Measurements from ENCODE around the gene LAMA5.

Gene LAMA5

DNA sequence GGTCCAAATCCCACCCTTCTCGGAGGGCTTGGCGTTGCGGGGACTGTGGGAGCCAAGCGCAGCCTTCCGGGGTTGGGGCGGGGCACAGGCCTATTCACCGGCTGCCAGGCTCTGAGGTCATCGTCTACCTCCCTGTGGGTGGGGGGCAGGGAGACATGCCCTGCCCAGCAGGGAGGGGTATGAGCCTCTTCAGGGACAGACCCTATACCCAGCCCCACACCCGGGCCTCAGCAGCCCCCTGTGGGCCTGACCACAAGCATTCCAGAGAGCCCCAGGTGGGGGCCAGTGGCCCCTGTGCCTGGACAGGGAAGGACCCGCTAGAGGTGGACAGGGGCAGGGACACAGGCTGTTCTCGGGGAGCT, 11.6 kb downstream of the LAMA5 start:
- H2AFZ ChIP-seq (ENCODE audit: low read depth, low read length, severe bottlenecking): no peak overlapping the region
- no peak overlapping the region for H3K4me2 ChIP-seq (ENCODE audit: low read depth, low read length, poor library complexity, severe bottlenecking)
- no peaks in the 10 kb centered on the region for H3K9me3 ChIP-seq (ENCODE audit: insufficient read depth, low read length)
- H3K27me3 ChIP-seq (ENCODE audit: low read length): no peaks in the 10 kb centered on the region
- H3K79me2 ChIP-seq (ENCODE audit: insufficient read depth, low read length): no peaks in the 10 kb centered on the region
- TF ChIP-seq, protein P1, sequence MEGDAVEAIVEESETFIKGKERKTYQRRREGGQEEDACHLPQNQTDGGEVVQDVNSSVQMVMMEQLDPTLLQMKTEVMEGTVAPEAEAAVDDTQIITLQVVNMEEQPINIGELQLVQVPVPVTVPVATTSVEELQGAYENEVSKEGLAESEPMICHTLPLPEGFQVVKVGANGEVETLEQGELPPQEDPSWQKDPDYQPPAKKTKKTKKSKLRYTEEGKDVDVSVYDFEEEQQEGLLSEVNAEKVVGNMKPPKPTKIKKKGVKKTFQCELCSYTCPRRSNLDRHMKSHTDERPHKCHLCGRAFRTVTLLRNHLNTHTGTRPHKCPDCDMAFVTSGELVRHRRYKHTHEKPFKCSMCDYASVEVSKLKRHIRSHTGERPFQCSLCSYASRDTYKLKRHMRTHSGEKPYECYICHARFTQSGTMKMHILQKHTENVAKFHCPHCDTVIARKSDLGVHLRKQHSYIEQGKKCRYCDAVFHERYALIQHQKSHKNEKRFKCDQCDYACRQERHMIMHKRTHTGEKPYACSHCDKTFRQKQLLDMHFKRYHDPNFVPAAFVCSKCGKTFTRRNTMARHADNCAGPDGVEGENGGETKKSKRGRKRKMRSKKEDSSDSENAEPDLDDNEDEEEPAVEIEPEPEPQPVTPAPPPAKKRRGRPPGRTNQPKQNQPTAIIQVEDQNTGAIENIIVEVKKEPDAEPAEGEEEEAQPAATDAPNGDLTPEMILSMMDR (IDR thresholded peaks at IDR 0.05; ENCODE audit: insufficient read depth, low read length, poor library complexity, severe bottlenecking): no peak
- TF ChIP-seq EZH2phosphoT487 (conservative IDR thresholded peaks at IDR 0.05; ENCODE audit: low read length): no peak
- H3K9ac ChIP-seq (ENCODE audit: low read length): no peak overlapping the region
- no peaks in the 10 kb centered on the region for H3K9me2 ChIP-seq (replicated peaks; ENCODE audit: insufficient read depth, low read length)
- no peaks in the 10 kb centered on the region for H3K36me3 ChIP-seq (ENCODE audit: low read length)
- no peaks in the 10 kb centered on the region for H4K20me1 ChIP-seq (ENCODE audit: low read depth, low read length)
- H3F3A ChIP-seq (ENCODE audit: insufficient read depth): no peaks in the 10 kb centered on the region
- no peak overlapping the region for H3K4me3 ChIP-seq (ENCODE audit: insufficient read depth, low read length, poor library complexity, severe bottlenecking)
- H3K27ac ChIP-seq (ENCODE audit: low read depth, low read length): no peak overlapping the region

GRCh38 chr20:62354811-62355341, 12.2 kb downstream of the LAMA5 start:
- H2AFZ ChIP-seq (ENCODE audit: low read depth, low read length, severe bottlenecking): no peak overlapping the region
- no peak for TF ChIP-seq EZH2phosphoT487 (conservative IDR thresholded peaks at IDR 0.05; ENCODE audit: low read length)
- TF ChIP-seq, protein P1 (IDR thresholded peaks at IDR 0.05; ENCODE audit: insufficient read depth, low read length, poor library complexity, severe bottlenecking): no peak
- no peak overlapping the region for H3K4me2 ChIP-seq (ENCODE audit: low read depth, low read length, poor library complexity, severe bottlenecking)
- H3K27me3 ChIP-seq (ENCODE audit: low read length): no peaks in the 10 kb centered on the region
- no peaks in the 10 kb centered on the region for H3F3A ChIP-seq (ENCODE audit: insufficient read depth)
- no peak overlapping the region for H3K27ac ChIP-seq (ENCODE audit: low read depth, low read length)
- H3K4me3 ChIP-seq (ENCODE audit: insufficient read depth, low read length, poor library complexity, severe bottlenecking): no peak overlapping the region
- H3K9me3 ChIP-seq (ENCODE audit: insufficient read depth, low read length): no peaks in the 10 kb centered on the region
- H3K79me2 ChIP-seq (ENCODE audit: insufficient read depth, low read length): no peaks in the 10 kb centered on the region
- H3K9me2 ChIP-seq (replicated peaks; ENCODE audit: insufficient read depth, low read length): no peaks in the 10 kb centered on the region
- no peaks in the 10 kb centered on the region for H4K20me1 ChIP-seq (ENCODE audit: low read depth, low read length)
- no peak overlapping the region for H3K9ac ChIP-seq (ENCODE audit: low read length)
- H3K36me3 ChIP-seq (ENCODE audit: low read length): no peaks in the 10 kb centered on the region

DNA sequence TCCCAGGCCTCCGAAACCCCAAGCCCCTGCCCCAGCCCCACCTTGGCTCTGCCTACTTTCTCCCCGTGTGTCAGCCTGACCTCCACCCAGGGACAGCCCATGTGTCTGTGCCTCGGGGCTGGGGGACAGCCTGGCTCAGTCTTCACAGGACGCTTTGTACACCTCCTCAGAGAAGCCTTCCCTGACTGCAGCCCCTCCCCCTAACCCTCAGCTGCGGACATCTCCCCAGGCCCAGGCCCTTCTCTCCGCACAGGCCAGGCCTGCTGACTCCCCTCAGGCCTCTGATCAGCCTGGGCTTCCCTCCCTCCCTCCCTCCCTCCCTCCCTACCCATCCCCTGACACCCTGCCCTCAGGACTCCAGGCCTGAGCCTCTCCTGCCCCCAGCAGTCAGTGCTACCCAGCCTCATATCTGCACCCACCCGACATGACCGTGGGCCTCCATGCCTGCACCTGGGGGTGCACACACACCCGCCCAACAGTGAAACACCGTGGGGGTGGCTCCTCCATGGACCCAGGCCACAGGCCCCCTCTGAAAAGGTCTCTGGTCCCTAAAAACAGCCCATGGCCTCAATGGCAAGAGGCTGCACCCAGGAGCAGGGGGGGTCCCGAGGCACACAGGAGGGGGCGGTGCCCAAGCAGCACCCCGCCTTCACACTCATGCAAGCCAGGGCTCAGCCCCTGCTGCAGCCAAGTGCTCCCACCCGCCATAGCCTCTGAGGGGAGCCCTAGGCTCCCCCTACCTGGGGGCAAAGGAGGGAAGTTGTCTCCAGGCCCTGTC, 12.9 kb downstream of the LAMA5 start:
- no peaks in the 10 kb centered on the region for H3K36me3 ChIP-seq (ENCODE audit: low read length)
- no peaks in the 10 kb centered on the region for H3K9me3 ChIP-seq (ENCODE audit: insufficient read depth, low read length)
- no peaks in the 10 kb centered on the region for H3K79me2 ChIP-seq (ENCODE audit: insufficient read depth, low read length)
- H3K9ac ChIP-seq (ENCODE audit: low read length): no peak overlapping the region
- no peak for TF ChIP-seq EZH2phosphoT487 (conservative IDR thresholded peaks at IDR 0.05; ENCODE audit: low read length)
- TF ChIP-seq, protein P1 (IDR thresholded peaks at IDR 0.05; ENCODE audit: insufficient read depth, low read length, poor library complexity, severe bottlenecking): no peak
- H3K4me2 ChIP-seq (ENCODE audit: low read depth, low read length, poor library complexity, severe bottlenecking): no peak overlapping the region
- no peak overlapping the region for H3K4me3 ChIP-seq (ENCODE audit: insufficient read depth, low read length, poor library complexity, severe bottlenecking)
- no peak overlapping the region for H3K27ac ChIP-seq (ENCODE audit: low read depth, low read length)
- no peaks in the 10 kb centered on the region for H4K20me1 ChIP-seq (ENCODE audit: low read depth, low read length)
- no peak overlapping the region for H2AFZ ChIP-seq (ENCODE audit: low read depth, low read length, severe bottlenecking)
- H3K9me2 ChIP-seq (replicated peaks; ENCODE audit: insufficient read depth, low read length): no peaks in the 10 kb centered on the region
- no peaks in the 10 kb centered on the region for H3K27me3 ChIP-seq (ENCODE audit: low read length)
- no peaks in the 10 kb centered on the region for H3F3A ChIP-seq (ENCODE audit: insufficient read depth)

Data from SU-DHL-6 (cell line).